ENCODE data around the gene DDAH1. TPM values are rescaled to one million over a fixed set of nuclear protein-coding genes. Genes with fewer than 3 reads are reported as not detected.

The DDAH1 gene
- total and polyA plus RNA-seq, 5 donors from 2014 or later, result 0.15 TPM; not detected in 4

- H3K4me1 ChIP-seq (ENCODE audit: control insufficient read depth, insufficient read depth, low read length, poor library complexity, severe bottlenecking), result no peaks in the 10 kb centered on the region
- H3K9me3 Mint-ChIP-seq, result no peaks in the 10 kb centered on the region
- H3K27ac ChIP-seq (ENCODE audit: insufficient read depth, low read length, poor library complexity, severe bottlenecking), result no peak overlapping the region
- ATAC-seq (ENCODE audit: low read depth in 2 of 2) (no peak), DNase-seq (no peak)
- no peaks in the 10 kb centered on the region for H3K36me3 Mint-ChIP-seq
- no peak overlapping the region for H3K4me3 ChIP-seq (ENCODE audit: low read depth, low read length)
- no peaks in the 10 kb centered on the region for H3K27me3 ChIP-seq (ENCODE audit: control insufficient read depth, insufficient read depth, low read length)
- H3K27me3 Mint-ChIP-seq, result no peaks in the 10 kb centered on the region
- H3K4me1 Mint-ChIP-seq, result no peaks in the 10 kb centered on the region
- no peak overlapping the region for H3K4me3 Mint-ChIP-seq
- no peak overlapping the region for H3K27ac Mint-ChIP-seq
- no peaks in the 10 kb centered on the region for H3K9me3 ChIP-seq (ENCODE audit: control insufficient read depth in 2 of 2, low read length in 2 of 2)
- H3K36me3 ChIP-seq (ENCODE audit: control insufficient read depth, insufficient read depth, low read length), result no peaks in the 10 kb centered on the region
Measured at GRCh38 chr1:85437139-85437538, 27.8 kb downstream of the DDAH1 start.

DNA sequence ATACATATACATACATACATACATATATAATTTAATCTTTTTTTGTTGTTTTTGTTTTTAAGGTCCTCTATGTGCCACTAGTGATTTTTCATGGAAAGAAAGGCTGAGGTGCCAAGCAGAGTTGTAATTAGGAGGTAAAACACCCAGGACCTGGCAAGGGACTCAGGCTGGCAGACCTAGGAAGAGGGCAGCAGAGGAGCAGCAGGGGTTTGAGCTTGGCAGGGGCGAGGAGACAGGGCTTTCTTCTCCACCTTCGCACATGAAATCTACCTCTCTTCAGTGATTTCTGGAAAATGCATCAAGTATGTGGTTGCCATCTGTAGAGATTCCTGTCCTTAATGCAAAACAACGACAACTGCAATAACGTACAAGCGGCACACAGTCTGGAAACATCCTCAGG lies 31.9 kb downstream of the DDAH1 start:
- no peaks in the 10 kb centered on the region for H3K36me3 ChIP-seq (ENCODE audit: control insufficient read depth, insufficient read depth, low read length)
- Mint-ChIP-seq H3K4me3 (no peak overlapping the region), H3K4me1 (no peaks in the 10 kb centered on the region), H3K27me3 (peaks cover 4% of the 10 kb centered on the region), H3K36me3 (no peaks in the 10 kb centered on the region), H3K9me3 (peaks cover 0 to 3% (median 0%) of the 10 kb centered on the region in 7 donors), H3K27ac (no peak overlapping the region)
- H3K4me1 ChIP-seq (ENCODE audit: control insufficient read depth, insufficient read depth, low read length, poor library complexity, severe bottlenecking), result no peaks in the 10 kb centered on the region
- DNase-seq (no peak), ATAC-seq (ENCODE audit: low read depth in 2 of 2) (no peak)
- no peak overlapping the region for H3K4me3 ChIP-seq (ENCODE audit: low read depth, low read length)
- H3K27me3 ChIP-seq (ENCODE audit: control insufficient read depth, insufficient read depth, low read length), result no peaks in the 10 kb centered on the region
- H3K9me3 ChIP-seq (ENCODE audit: control insufficient read depth in 2 of 2, low read length in 2 of 2), result no peaks in the 10 kb centered on the region
- H3K27ac ChIP-seq (ENCODE audit: insufficient read depth, low read length, poor library complexity, severe bottlenecking), result no peak overlapping the region

DNA sequence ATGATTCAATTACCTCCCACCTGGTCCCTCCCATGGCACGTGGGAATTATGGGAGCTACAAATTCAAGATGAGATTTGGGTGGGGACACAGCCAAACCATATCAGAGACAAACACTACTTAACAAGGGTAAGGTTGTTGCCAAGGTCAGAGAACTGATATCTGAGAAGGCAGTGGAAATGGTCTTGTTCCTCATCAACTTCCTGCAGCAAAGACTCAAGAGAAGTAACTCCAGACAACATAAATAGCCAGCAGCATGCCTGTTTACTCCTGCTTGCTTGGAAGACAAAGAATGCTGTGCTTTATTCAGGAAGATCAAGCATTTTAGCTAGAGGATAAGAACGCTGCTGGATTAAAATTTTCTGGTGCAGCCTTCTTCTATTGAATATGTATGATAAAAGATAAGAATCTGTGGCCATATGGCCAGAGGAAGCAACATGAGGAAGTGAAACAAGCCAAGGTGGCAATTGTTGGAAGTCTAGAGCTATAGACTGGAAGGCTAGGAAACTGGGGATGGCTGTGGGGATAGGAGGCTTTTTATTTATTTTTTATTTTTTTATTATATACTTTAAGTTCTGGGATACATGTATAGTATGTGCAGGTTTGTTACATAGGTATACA lies 36.4 kb downstream of the DDAH1 start:
- H3K27me3 ChIP-seq (ENCODE audit: control insufficient read depth, insufficient read depth, low read length), result no peaks in the 10 kb centered on the region

DNA sequence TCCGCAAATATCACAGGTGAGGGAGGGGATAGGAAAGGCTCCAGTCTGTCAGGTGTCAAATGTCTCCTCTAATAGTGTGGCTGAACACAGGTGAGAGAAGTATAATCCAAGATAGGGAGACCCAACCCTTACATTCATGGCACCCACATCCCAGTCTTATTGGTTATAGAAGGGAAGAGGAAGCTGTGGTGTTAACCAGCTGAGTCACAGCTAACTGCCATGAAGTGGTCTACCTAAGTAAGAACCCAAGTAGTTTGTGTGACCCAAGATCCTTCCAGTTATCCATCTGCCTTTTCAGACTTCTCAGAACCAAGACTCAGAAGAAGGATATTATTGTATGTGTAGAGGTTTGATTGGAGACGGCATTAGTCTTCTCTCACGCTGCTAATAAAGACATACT lies 37.1 kb downstream of the DDAH1 start:
- Histone ChIP-seq H3K27ac (ENCODE audit: insufficient read depth, low read length, poor library complexity, severe bottlenecking) (no peak overlapping the region), H3K9me3 (ENCODE audit: control insufficient read depth in 2 of 2, low read length in 2 of 2) (no peaks in the 10 kb centered on the region), H3K4me3 (ENCODE audit: low read depth, low read length) (no peak overlapping the region), H3K4me1 (ENCODE audit: control insufficient read depth, insufficient read depth, low read length, poor library complexity, severe bottlenecking) (no peaks in the 10 kb centered on the region), H3K27me3 (ENCODE audit: control insufficient read depth, insufficient read depth, low read length) (no peaks in the 10 kb centered on the region), H3K36me3 (ENCODE audit: control insufficient read depth, insufficient read depth, low read length) (no peaks in the 10 kb centered on the region)
- Mint-ChIP-seq H3K4me3 (no peak overlapping the region), H3K9me3 (peaks cover 0 to 7% (median 0%) of the 10 kb centered on the region in 7 donors), H3K36me3 (no peaks in the 10 kb centered on the region), H3K27ac (peak overlapping the region in 1 of 3 donors; percentile 66), H3K27me3 (peaks cover 4% of the 10 kb centered on the region), H3K4me1 (no peaks in the 10 kb centered on the region)
- ATAC-seq (ENCODE audit: low read depth in 2 of 2), result no peak
- DNase-seq, result no peak

More for the DNA sequence above, 36.4 kb downstream of the DDAH1 start:
- no peak overlapping the region for H3K4me3 Mint-ChIP-seq
- DNase-seq (no peak), ATAC-seq (ENCODE audit: low read depth in 2 of 2) (no peak)
- peaks cover 0 to 7% (median 0%) of the 10 kb centered on the region in 7 donors for H3K9me3 Mint-ChIP-seq
- no peak overlapping the region for H3K27ac Mint-ChIP-seq
- Histone ChIP-seq H3K36me3 (ENCODE audit: control insufficient read depth, insufficient read depth, low read length) (no peaks in the 10 kb centered on the region), H3K9me3 (ENCODE audit: control insufficient read depth in 2 of 2, low read length in 2 of 2) (no peaks in the 10 kb centered on the region), H3K27ac (ENCODE audit: insufficient read depth, low read length, poor library complexity, severe bottlenecking) (no peak overlapping the region), H3K4me3 (ENCODE audit: low read depth, low read length) (no peak overlapping the region), H3K4me1 (ENCODE audit: control insufficient read depth, insufficient read depth, low read length, poor library complexity, severe bottlenecking) (no peaks in the 10 kb centered on the region)
- no peaks in the 10 kb centered on the region for H3K4me1 Mint-ChIP-seq
- H3K27me3 Mint-ChIP-seq, result peaks cover 4% of the 10 kb centered on the region
- no peaks in the 10 kb centered on the region for H3K36me3 Mint-ChIP-seq

GRCh38 chr1:85427331-85427730 lies 37.6 kb downstream of the DDAH1 start:
- no peaks in the 10 kb centered on the region for H3K27me3 ChIP-seq (ENCODE audit: control insufficient read depth, insufficient read depth, low read length)
- no peak for ATAC-seq (ENCODE audit: low read depth in 2 of 2)
- no peaks in the 10 kb centered on the region for H3K9me3 ChIP-seq (ENCODE audit: control insufficient read depth in 2 of 2, low read length in 2 of 2)
- no peaks in the 10 kb centered on the region for H3K36me3 ChIP-seq (ENCODE audit: control insufficient read depth, insufficient read depth, low read length)
- H3K4me1 ChIP-seq (ENCODE audit: control insufficient read depth, insufficient read depth, low read length, poor library complexity, severe bottlenecking), result no peaks in the 10 kb centered on the region
- Mint-ChIP-seq H3K27ac (no peak overlapping the region), H3K4me3 (no peak overlapping the region), H3K27me3 (peaks cover 4% of the 10 kb centered on the region), H3K36me3 (no peaks in the 10 kb centered on the region), H3K4me1 (no peaks in the 10 kb centered on the region), H3K9me3 (peaks cover 0 to 7% (median 0%) of the 10 kb centered on the region in 7 donors)
- no peak for DNase-seq
- no peak overlapping the region for H3K27ac ChIP-seq (ENCODE audit: insufficient read depth, low read length, poor library complexity, severe bottlenecking)
- H3K4me3 ChIP-seq (ENCODE audit: low read depth, low read length), result no peak overlapping the region

GRCh38 chr1:85421179-85421578 lies 43.8 kb downstream of the DDAH1 start:
- Mint-ChIP-seq H3K27me3 (no peaks in the 10 kb centered on the region), H3K4me3 (no peak overlapping the region), H3K4me1 (no peaks in the 10 kb centered on the region), H3K9me3 (peaks cover 0 to 10% (median 4%) of the 10 kb centered on the region in 7 donors), H3K27ac (no peak overlapping the region), H3K36me3 (no peaks in the 10 kb centered on the region)
- ATAC-seq (ENCODE audit: low read depth in 2 of 2) (no peak), DNase-seq (no peak)
- no peaks in the 10 kb centered on the region for H3K4me1 ChIP-seq (ENCODE audit: control insufficient read depth, insufficient read depth, low read length, poor library complexity, severe bottlenecking)
- H3K27me3 ChIP-seq (ENCODE audit: control insufficient read depth, insufficient read depth, low read length), result no peaks in the 10 kb centered on the region
- no peak overlapping the region for H3K27ac ChIP-seq (ENCODE audit: insufficient read depth, low read length, poor library complexity, severe bottlenecking)
- H3K4me3 ChIP-seq (ENCODE audit: low read depth, low read length), result no peak overlapping the region
- H3K9me3 ChIP-seq (ENCODE audit: control insufficient read depth in 2 of 2, low read length in 2 of 2), result peaks cover 0 to 2% of the 10 kb centered on the region in 2 experiments
- no peaks in the 10 kb centered on the region for H3K36me3 ChIP-seq (ENCODE audit: control insufficient read depth, insufficient read depth, low read length)

GRCh38 chr1:85420199-85420598 lies 44.8 kb downstream of the DDAH1 start:
- no peak overlapping the region for H3K27ac ChIP-seq (ENCODE audit: insufficient read depth, low read length, poor library complexity, severe bottlenecking)
- peaks cover 0 to 2% of the 10 kb centered on the region in 2 experiments for H3K9me3 ChIP-seq (ENCODE audit: control insufficient read depth in 2 of 2, low read length in 2 of 2)
- H3K9me3 Mint-ChIP-seq, result peaks cover 0 to 10% (median 7%) of the 10 kb centered on the region in 7 donors
- H3K27me3 Mint-ChIP-seq, result no peaks in the 10 kb centered on the region
- no peak overlapping the region for H3K4me3 Mint-ChIP-seq
- H3K27me3 ChIP-seq (ENCODE audit: control insufficient read depth, insufficient read depth, low read length), result no peaks in the 10 kb centered on the region
- ATAC-seq (ENCODE audit: low read depth in 2 of 2) (no peak), DNase-seq (no peak)
- H3K36me3 ChIP-seq (ENCODE audit: control insufficient read depth, insufficient read depth, low read length), result no peaks in the 10 kb centered on the region
- H3K4me1 Mint-ChIP-seq, result no peaks in the 10 kb centered on the region
- H3K4me1 ChIP-seq (ENCODE audit: control insufficient read depth, insufficient read depth, low read length, poor library complexity, severe bottlenecking), result no peaks in the 10 kb centered on the region
- H3K36me3 Mint-ChIP-seq, result no peaks in the 10 kb centered on the region
- H3K4me3 ChIP-seq (ENCODE audit: low read depth, low read length), result no peak overlapping the region
- H3K27ac Mint-ChIP-seq, result no peak overlapping the region

DNA sequence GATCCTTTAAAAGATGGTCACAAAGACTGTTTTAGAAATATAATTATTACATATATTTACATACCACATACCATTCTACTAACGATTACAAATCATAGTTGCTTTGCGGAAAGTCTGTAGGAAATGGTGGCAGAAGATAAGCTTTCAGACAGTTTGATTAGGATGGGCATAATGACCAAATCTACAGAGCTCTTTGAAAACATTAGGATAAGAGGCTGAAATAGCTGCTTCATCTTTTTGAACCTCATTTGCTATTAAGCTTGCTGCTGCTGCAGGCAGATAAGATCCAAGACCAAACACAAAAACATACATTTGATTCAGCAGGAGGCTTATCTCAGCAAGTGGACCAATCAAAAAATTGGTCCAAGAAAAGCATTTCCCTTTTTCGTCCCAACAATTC lies 47.1 kb downstream of the DDAH1 start:
- no peak overlapping the region for H3K4me3 Mint-ChIP-seq
- H3K27ac Mint-ChIP-seq, result no peak overlapping the region
- DNase-seq (no peak), ATAC-seq (ENCODE audit: low read depth in 2 of 2) (no peak)
- no peaks in the 10 kb centered on the region for H3K4me1 ChIP-seq (ENCODE audit: control insufficient read depth, insufficient read depth, low read length, poor library complexity, severe bottlenecking)
- no peaks in the 10 kb centered on the region for H3K27me3 ChIP-seq (ENCODE audit: control insufficient read depth, insufficient read depth, low read length)
- no peaks in the 10 kb centered on the region for H3K36me3 Mint-ChIP-seq
- H3K9me3 Mint-ChIP-seq, result peaks cover 0 to 12% (median 7%) of the 10 kb centered on the region in 7 donors
- H3K4me3 ChIP-seq (ENCODE audit: low read depth, low read length), result no peak overlapping the region
- H3K27me3 Mint-ChIP-seq, result no peaks in the 10 kb centered on the region
- no peak overlapping the region for H3K27ac ChIP-seq (ENCODE audit: insufficient read depth, low read length, poor library complexity, severe bottlenecking)
- H3K4me1 Mint-ChIP-seq, result no peaks in the 10 kb centered on the region
- peaks cover 0 to 2% of the 10 kb centered on the region in 2 experiments for H3K9me3 ChIP-seq (ENCODE audit: control insufficient read depth in 2 of 2, low read length in 2 of 2)
- no peaks in the 10 kb centered on the region for H3K36me3 ChIP-seq (ENCODE audit: control insufficient read depth, insufficient read depth, low read length)

Measured in CD4-positive, CD25-positive, alpha-beta regulatory T cell (primary cell).